Vagina (tissue), 2 donors: ENCODE measurements around the gene FAF1.

Experiments
- POLR2A ChIP-seq, 2 donors: fragments of 450-650 bp; IDR thresholded peaks; one replicate each; pipeline ENCODE4 v1.6.1; 2017; ENCODE audit warnings: antibody characterized with exemption in 2 of 2, mild to moderate bottlenecking in 2 of 2, moderate library complexity in 2 of 2
- TF ChIP-seq, protein P1 (sequence below), 3 experiments: fragments of 450-650 bp in 2 of 3; fragments of 200-600 bp in 1 of 3; sonication (generic) in 1 of 3; IDR thresholded peaks; one replicate each; pipeline ENCODE4 v1.5.1; 2017 to 2019; ENCODE audit warnings: antibody characterized with exemption in 3 of 3, mild to moderate bottlenecking in 2 of 3, moderate library complexity in 2 of 3

GRCh38 chr1:50703240-50703639 lies 256.8 kb downstream of the FAF1 start:
- TF ChIP-seq, protein P1, sequence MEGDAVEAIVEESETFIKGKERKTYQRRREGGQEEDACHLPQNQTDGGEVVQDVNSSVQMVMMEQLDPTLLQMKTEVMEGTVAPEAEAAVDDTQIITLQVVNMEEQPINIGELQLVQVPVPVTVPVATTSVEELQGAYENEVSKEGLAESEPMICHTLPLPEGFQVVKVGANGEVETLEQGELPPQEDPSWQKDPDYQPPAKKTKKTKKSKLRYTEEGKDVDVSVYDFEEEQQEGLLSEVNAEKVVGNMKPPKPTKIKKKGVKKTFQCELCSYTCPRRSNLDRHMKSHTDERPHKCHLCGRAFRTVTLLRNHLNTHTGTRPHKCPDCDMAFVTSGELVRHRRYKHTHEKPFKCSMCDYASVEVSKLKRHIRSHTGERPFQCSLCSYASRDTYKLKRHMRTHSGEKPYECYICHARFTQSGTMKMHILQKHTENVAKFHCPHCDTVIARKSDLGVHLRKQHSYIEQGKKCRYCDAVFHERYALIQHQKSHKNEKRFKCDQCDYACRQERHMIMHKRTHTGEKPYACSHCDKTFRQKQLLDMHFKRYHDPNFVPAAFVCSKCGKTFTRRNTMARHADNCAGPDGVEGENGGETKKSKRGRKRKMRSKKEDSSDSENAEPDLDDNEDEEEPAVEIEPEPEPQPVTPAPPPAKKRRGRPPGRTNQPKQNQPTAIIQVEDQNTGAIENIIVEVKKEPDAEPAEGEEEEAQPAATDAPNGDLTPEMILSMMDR (IDR thresholded peaks at IDR 0.05), result no peak
- TF ChIP-seq POLR2A (IDR thresholded peaks at IDR 0.05), result no peak
